Heart left ventricle (tissue), 13 donors: ENCODE measurements around the gene XYLT1.

Experiments
- CTCF ChIP-seq, 12 donors: fragments of 200-600 bp; sonication (generic) in 4 of 12; IDR thresholded peaks; one replicate each; pipeline versions ENCODE4 v1.5.0 to v1.8.0; 2018 to 2022; ENCODE audit warnings: antibody characterized with exemption in 12 of 12, mild to moderate bottlenecking in 5 of 12
- POLR2A ChIP-seq, 2 donors: fragments of 450-650 bp; IDR thresholded peaks; one replicate each; pipeline ENCODE4 v1.6.1; 2017; ENCODE audit warnings: antibody characterized with exemption in 2 of 2, mild to moderate bottlenecking in 2 of 2, moderate library complexity in 2 of 2
- donor health status: ischemic (EF 13 %, LVEDD 7.1; RV severe dilation, severe dysfunction).
- donor health status: DM: no; HTN: yes; CAD: no.
- donor health status: DM: no; HTN: no; CAD: no.
- donor health status: ischemic (EF 25% LVEDD 6.9; RV normal size, moderate dysfunction).
- donor health status: ischemic (EF 25% LVEDD 5.7; RV mildly dilated, moderate dysfunction).
- donor health status: ischemic (EF 35%, LVEDD 5.7; RV mildly dilated, moderate dysfunction).
- donor health status: nonischemic (EF 11% LVEDD 7.7; RV severe dilation, severe dysfunction).
- donor health status: DM: yes; HTN: yes; CAD: no.
- donor health status: PGD.
- donor health status: ischemic (EF 29% LVEDD 5.4; RV normal size, mild dysfunction).
- donor health status: nonischemic (EF 23%, LVEDD 6.1; RV moderate dilation, normal function).

DNA sequence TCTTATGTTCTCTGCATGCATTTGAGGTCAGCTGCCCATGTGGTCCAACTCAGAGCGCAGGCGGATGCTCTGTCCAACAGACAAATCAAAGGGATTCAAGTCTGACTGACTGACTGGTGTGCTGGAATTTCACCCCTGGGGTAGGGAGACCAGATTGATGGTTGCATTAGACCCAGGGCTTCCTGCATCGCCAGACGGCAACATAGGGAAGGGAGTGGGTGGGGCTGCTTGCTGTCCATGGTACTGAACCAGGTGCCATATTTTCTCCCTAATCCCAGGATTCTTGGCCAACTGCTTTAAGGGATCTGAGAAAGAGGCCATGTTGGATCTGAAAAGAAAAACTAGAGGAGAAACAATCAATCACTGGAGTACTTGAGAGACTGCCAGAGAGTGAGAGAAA lies 332.0 kb downstream of the XYLT1 start:
- TF ChIP-seq CTCF (IDR thresholded peaks at IDR 0.05), result no peak
- TF ChIP-seq POLR2A (IDR thresholded peaks at IDR 0.05), result no peak
